Upper lobe of left lung (tissue), 6 donors: Measurements from ENCODE around the gene GRID1. TPM values are rescaled to one million over a fixed set of nuclear protein-coding genes. Genes with fewer than 3 reads are reported as not detected.
A peak's percentile ranks its signal among the peaks of the same experiment; 100 is the strongest.
"Not testable (repeated sequence)": the region's sequence is repeated elsewhere in the genome, so short reads cannot be mapped to it uniquely, and the experiment has no call there.

Source experiments
- ATAC-seq, 2 donors: fragments of 200-7000 bp; cut with Tn5 transposase; one replicate each; pipeline ENCODE4 v1.9.1; 2022; ENCODE audit warnings: mild to moderate bottlenecking in 2 of 2, moderate library complexity in 2 of 2; ENCODE audit not compliant: low FRiP score in 2 of 2
- DNase-seq, 2 donors: peaks; one replicate each; pipeline ENCODE4 v3.0.0-alpha.2; 2019 to 2020
- H3K27ac ChIP-seq, 4 donors: fragments of 200-600 bp; sonication (generic); one replicate each; pipeline ENCODE4 v1.5.1; 2016 to 2019
- H3K27me3 ChIP-seq, 4 donors: fragments of 200-600 bp; sonication (generic); one replicate each; pipeline ENCODE4 v1.5.1; 2017 to 2019
- H3K36me3 ChIP-seq, 4 donors: fragments of 200-600 bp; sonication (generic); one replicate each; pipeline ENCODE4 v1.5.1; 2016 to 2019
- H3K4me1 ChIP-seq, 4 donors: fragments of 200-600 bp; sonication (generic); one replicate each; pipeline ENCODE4 v1.5.1; 2018 to 2019
- H3K4me3 ChIP-seq, 4 donors: fragments of 200-600 bp; sonication (generic); one replicate each; pipeline ENCODE4 v1.5.1; 2017 to 2019; ENCODE audit warnings: mild to moderate bottlenecking in 2 of 4, moderate library complexity in 1 of 4
- H3K9me3 ChIP-seq, 4 donors: fragments of 200-600 bp; sonication (generic); one replicate each; pipeline ENCODE4 v1.5.1; 2018 to 2019
- EP300 ChIP-seq, 4 donors: sonication (generic); formaldehyde crosslinking; IDR thresholded peaks; one replicate each; pipeline ENCODE4 v1.5.1; 2017; ENCODE audit warnings: antibody characterized with exemption in 4 of 4, control low read depth in 2 of 4
- POLR2A ChIP-seq, 4 donors: fragments of 450-650 bp; IDR thresholded peaks; one replicate each; pipeline ENCODE4 v1.5.1; 2016 to 2017; ENCODE audit warnings: antibody characterized with exemption in 4 of 4, mild to moderate bottlenecking in 2 of 4
- POLR2AphosphoS5 ChIP-seq, 2 donors: sonication (generic); formaldehyde crosslinking; IDR thresholded peaks; one replicate each; pipeline ENCODE4 v1.5.1; 2017; ENCODE audit warnings: antibody characterized with exemption in 2 of 2
- WGBS, 2 donors: methylation state at CpG; one replicate each; pipeline ENCODE4 v1.1.5; 2017 to 2018; 5-methylcytosine and 5-hydroxymethylcytosine counted together
- total RNA-seq, 6 donors: library from RNA; depleted of rRNA in 4 of 6; stranded (reverse); fragments of >200 nt in 4 of 6; gene quantifications; one replicate each; pipeline versions ENCODE4 v1.1.0 to v1.2.1, GENCODE V29; 2016 to 2021
- TF ChIP-seq, protein P1 (sequence below), 6 experiments: fragments of 450-650 bp in 4 of 6; fragments of 200-600 bp in 2 of 6; sonication (generic) in 2 of 6; IDR thresholded peaks; one replicate each; pipeline ENCODE4 v1.5.1; 2016 to 2019; ENCODE audit warnings: antibody characterized with exemption in 6 of 6
- donor health status: DM: no; HTN: no; CAD: no; lungs with moderate emphysema.
- donor health status: DM: no; HTN: yes; CAD: no; lungs with severe emphysema.

Gene GRID1
- total RNA-seq, 6 donors from 2014 or later: 1.5 to 5.2 (median 3.2) TPM

DNA sequence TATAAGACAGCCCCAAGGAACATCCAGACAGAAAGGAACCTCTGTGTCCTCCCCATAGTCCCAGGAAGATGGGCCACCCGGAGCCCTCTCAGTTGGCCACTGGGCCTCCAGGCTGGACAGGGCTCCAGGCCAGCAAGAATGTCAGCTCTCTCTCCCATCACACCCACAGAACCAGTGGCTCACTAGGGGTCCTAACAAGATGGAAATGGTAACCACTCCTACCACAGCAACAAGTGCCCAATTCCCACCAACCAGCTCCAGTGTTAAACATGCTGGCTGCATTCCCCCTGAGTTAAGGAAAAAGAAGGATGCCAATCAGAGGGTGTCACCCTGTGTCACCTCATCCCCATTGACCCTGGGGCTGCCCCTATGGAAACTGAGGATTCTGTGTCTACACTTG lies 333.0 kb downstream of the GRID1 start:
- DNase-seq (no peak), ATAC-seq (no peak)
- Histone ChIP-seq H3K4me1 (no peaks in the 10 kb centered on the region), H3K27ac (no peak overlapping the region), H3K36me3 (no peaks in the 10 kb centered on the region), H3K27me3 (no peaks in the 10 kb centered on the region), H3K9me3 (no peaks in the 10 kb centered on the region), H3K4me3 (no peak overlapping the region)
- WGBS, 2 donors: 100% methylated on average over 1 of the region's 1 CpG; no CpG with 5 or more reads in 1 of the 2 donors
- TF ChIP-seq, protein P1, sequence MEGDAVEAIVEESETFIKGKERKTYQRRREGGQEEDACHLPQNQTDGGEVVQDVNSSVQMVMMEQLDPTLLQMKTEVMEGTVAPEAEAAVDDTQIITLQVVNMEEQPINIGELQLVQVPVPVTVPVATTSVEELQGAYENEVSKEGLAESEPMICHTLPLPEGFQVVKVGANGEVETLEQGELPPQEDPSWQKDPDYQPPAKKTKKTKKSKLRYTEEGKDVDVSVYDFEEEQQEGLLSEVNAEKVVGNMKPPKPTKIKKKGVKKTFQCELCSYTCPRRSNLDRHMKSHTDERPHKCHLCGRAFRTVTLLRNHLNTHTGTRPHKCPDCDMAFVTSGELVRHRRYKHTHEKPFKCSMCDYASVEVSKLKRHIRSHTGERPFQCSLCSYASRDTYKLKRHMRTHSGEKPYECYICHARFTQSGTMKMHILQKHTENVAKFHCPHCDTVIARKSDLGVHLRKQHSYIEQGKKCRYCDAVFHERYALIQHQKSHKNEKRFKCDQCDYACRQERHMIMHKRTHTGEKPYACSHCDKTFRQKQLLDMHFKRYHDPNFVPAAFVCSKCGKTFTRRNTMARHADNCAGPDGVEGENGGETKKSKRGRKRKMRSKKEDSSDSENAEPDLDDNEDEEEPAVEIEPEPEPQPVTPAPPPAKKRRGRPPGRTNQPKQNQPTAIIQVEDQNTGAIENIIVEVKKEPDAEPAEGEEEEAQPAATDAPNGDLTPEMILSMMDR (IDR thresholded peaks at IDR 0.05): no peak
- TF ChIP-seq EP300 (IDR thresholded peaks at IDR 0.05): no peak

DNA sequence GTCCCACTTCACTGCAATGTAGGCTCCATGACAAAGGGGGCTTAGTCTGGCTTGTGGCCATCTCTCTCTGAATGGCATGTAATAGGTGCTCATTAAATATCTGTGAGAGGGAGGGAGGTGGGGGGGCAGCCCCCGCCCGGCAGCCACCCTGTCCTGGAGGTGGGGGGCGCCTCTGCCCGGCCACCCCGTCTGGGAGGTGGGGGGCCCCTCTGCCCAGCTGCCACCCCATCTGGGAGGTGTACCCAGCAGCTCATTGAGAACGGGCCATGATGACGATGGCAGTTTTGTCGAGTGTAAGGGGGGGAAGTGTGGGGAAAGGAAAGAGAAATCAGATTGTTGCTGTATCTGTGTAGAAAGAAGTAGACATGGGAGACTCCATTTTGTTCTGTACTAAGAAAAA lies 334.5 kb downstream of the GRID1 start:
- H3K27me3 ChIP-seq, H3K27ac ChIP-seq, H3K4me1 ChIP-seq, ATAC-seq, H3K36me3 ChIP-seq, H3K4me3 ChIP-seq, H3K9me3 ChIP-seq: not testable (repeated sequence)
- 95 to 97% methylated on average over 8 of the region's 8 CpGs for WGBS, 2 donors
- DNase-seq: peak in 1 of 2 donors; percentile 56

DNA sequence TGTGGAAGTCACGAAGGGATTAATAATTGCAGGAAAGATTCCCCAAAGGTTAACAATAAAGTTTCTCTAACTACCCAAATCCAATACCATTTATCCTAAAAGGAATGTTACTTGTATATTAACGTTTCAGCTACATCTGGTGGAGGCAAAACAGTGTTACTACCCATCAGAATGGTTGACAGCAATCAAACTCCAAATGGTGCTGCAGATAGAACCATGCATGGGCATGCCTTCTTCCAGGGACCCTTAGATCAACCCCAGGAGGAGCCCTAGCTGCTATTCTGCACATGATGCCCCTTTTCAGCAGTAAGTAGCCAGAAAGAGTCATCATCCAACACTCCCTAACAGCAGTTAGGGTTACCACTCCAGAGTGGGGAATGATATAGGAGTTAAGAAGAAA lies 336.3 kb downstream of the GRID1 start:
- 43 to 58% methylated on average over 2 of the region's 2 CpGs for WGBS, 2 donors
- no peak overlapping the region for H3K27ac ChIP-seq
- TF ChIP-seq POLR2A (IDR thresholded peaks at IDR 0.05) (no peak), POLR2AphosphoS5 (IDR thresholded peaks at IDR 0.05) (no peak), EP300 (IDR thresholded peaks at IDR 0.05) (no peak)
- TF ChIP-seq, protein P1 (IDR thresholded peaks at IDR 0.05): no peak
- no peak for ATAC-seq
- DNase-seq: no peak
- no peak overlapping the region for H3K4me3 ChIP-seq
- H3K36me3 ChIP-seq: no peaks in the 10 kb centered on the region
- H3K4me1 ChIP-seq: no peaks in the 10 kb centered on the region
- no peaks in the 10 kb centered on the region for H3K9me3 ChIP-seq
- no peaks in the 10 kb centered on the region for H3K27me3 ChIP-seq

DNA sequence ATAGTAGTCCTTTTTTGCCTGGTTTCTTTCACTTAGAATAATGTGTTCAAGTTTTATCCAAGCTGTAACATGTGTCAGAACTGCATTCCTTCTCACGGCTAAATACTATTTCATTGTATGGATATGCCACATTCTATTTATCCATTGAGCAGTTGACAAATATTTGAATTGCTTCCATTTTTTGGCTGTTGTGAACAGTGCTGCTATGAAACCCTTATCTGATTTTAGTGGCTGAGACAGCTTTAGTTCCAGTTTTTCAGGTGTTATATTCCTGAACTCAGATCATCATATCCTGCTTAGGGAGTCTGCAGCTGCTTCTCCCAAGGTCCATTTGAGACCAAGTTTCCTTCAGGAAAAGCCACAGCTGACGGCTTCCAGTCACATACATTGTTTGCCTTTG lies 339.2 kb downstream of the GRID1 start:
- TF ChIP-seq EP300 (IDR thresholded peaks at IDR 0.05): no peak
- TF ChIP-seq POLR2A (IDR thresholded peaks at IDR 0.05): no peak
- TF ChIP-seq POLR2AphosphoS5 (IDR thresholded peaks at IDR 0.05): no peak
- TF ChIP-seq, protein P1 (IDR thresholded peaks at IDR 0.05): no peak
- ATAC-seq (no peak), DNase-seq (no peak)
- Histone ChIP-seq H3K27ac (no peak overlapping the region), H3K9me3 (no peaks in the 10 kb centered on the region), H3K27me3 (no peaks in the 10 kb centered on the region), H3K4me3 (no peak overlapping the region), H3K4me1 (no peaks in the 10 kb centered on the region), H3K36me3 (no peaks in the 10 kb centered on the region)
- 78 to 85% methylated on average over 2 of the region's 2 CpGs for WGBS, 2 donors

DNA sequence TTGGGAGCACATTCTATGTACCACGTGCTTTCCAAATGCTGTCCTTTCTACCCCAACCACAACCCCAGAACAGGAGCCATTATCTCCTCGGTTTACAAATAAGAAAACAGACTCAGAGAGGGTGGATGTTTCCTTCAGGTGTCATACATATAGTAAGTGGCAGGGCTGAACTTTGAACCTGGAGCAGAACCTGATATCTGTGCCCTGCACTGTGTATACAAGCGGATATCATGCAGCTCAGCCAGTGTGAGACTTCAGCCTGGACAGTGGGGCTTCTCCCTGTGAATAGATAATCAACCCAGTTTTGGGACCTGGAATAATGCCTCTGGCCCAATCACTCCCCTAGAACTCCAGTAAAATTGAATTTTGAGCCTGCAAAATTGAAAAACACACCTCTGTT lies 341.1 kb downstream of the GRID1 start:
- Histone ChIP-seq H3K4me1 (no peaks in the 10 kb centered on the region), H3K36me3 (no peaks in the 10 kb centered on the region), H3K27me3 (no peaks in the 10 kb centered on the region), H3K27ac (no peak overlapping the region), H3K9me3 (no peaks in the 10 kb centered on the region), H3K4me3 (no peak overlapping the region)
- ATAC-seq (no peak), DNase-seq (no peak)
- WGBS, 2 donors: 88 to 92% methylated on average over 2 to 3 of the region's 3 CpGs
- TF ChIP-seq, protein P1 (IDR thresholded peaks at IDR 0.05): no peak
- TF ChIP-seq POLR2AphosphoS5 (IDR thresholded peaks at IDR 0.05): no peak
- no peak for TF ChIP-seq EP300 (IDR thresholded peaks at IDR 0.05)
- TF ChIP-seq POLR2A (IDR thresholded peaks at IDR 0.05): no peak
